Stimulated activated CD8-positive, alpha-beta memory T cell treated with anti-CD3 and anti-CD28 coated beads, Interleukin-4, amount 100 ng/mL, for 1 hour (primary cell): ENCODE measurements around the gene MALL.
"Not testable (repeated sequence)": the region's sequence is repeated elsewhere in the genome, so short reads cannot be mapped to it uniquely, and the experiment has no call there.

Experiments
- DNase-seq, 2 donors: peaks; one replicate each; pipeline ENCODE4 v3.0.0-alpha.2; 2020; ENCODE audit warnings: low read depth in 2 of 2, low spot score in 1 of 2

Gene MALL

DNA sequence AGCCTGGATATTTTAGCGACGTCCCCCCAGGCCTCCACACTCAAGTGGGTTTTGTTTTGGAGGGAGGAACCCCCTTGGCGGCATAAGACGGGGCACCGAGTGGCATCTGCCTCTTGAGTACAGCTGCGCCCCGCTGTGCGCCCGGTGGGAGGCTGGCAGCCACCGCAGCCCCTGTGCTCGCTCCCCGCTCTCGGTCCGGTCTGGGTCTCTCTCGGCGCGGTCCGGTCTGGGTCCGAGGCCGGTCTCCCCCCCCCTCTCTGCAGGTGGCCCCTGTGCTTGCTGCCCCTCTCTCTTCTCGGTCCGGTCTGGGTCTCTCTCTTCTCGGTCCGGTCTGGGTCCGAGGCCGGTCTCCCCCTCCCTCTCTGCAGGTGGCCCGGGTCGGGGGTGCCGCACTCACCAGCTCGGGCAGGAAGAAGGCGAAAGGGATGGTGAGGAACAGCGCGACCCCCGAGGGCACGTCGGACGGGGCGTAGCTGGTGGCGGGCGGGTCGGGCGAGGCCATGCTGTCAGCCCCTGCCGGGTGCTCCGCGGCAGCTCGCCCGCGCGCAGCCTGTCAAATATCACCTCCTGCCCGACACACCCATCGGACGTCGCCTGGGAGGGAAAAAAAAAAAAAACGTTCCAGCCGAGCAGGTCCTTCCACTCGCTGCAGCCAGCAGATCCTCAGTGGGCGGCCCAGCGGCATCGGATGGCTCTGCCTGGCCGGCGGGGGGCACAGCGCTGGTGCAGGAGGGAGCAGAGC, at the start of gene MALL:
Gene MALL, minus strand, starts transcription at position 532 of the 742 bp plus-strand sequence. Its CDS starts 30 bp downstream, at position 502.
- DNase-seq = no peak

DNA sequence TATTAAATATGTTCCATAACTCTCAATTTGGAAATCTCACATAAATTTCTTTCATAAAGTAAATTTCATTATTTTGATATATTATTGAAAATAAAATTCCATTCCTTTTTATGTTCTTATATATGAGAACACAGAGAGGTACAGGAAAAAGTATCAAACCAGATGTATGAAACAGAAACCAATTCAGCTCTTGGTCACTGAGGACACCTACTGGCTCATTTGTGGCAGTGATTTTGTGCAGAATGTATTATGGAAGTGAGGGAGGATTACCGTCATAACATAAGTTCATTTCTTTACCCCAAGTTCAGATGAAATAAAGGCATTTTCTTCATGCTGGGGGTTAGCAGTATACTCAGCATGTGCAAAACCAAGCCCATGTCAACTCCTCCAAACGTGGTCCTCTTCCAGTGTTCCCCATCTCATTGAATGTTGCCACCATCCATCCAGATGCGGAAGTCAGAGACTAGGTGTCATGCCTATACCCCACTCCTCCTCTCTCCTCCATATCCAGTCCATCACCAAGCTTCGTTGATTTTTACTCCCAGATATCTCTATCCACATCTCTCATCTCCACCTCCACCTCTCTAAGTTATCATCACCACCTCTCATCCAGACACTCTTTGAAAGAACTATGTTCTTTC, 41.7 kb upstream of the MALL start:
- no peak for DNase-seq

DNA sequence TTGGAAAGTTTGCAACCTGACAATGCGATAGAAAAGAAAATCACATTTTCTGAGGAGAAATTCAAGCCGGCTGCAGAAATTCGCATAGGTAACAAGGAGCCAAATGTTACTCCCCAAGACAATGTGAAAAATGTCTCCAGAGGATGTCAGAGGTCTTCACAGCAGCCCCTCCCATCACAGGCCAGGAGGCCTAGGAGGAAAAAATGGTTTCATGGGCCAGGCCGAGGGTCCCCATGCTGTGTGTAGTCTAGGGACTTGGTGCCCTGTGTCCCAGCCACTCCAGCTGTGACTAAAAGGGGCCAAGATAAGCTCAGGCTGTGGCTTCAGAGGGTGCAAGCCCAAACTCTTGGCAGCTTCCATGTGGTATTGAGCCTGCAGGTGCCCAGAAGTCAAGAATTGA, 39.2 kb upstream of the MALL start:
- not testable (repeated sequence) for DNase-seq

DNA sequence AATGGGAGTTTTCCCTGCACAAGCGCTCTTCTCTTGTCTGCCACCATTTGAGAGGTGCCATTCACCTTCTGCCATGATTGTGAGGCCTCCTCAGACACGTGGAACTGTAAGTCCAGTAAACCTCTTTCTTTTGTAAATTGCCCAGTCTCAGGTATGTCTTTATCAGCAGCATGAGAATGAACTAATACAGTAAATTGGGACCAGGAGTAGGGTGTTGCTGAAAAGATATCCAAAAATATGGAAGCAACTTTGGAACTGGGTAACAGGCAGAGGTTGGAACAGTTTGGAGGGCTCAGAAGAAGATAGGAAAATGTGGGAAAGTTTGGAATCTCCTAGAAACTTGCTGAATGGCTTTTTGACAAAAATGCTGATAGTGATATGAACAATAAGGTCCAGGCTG, 38.6 kb upstream of the MALL start:
- DNase-seq = not testable (repeated sequence)

DNA sequence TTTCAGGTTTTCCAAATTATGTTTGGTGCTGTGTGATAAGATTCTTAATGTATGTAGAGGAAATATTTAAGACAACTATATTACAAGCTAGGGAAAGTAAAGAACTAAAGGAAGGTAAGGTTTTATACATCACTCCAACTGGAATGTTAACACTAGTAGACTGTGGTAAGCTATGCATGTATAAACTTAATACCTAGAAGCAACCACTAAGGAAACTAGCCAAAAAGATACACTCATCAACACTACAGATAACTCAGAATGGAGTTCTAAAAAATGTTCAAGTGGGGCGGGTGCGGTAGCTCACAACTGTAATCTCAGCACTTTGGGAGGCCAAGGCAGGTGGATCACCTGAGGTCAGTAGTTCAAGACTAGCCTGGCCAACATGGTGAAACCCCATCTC, 37.8 kb upstream of the MALL start:
- no peak for DNase-seq

DNA sequence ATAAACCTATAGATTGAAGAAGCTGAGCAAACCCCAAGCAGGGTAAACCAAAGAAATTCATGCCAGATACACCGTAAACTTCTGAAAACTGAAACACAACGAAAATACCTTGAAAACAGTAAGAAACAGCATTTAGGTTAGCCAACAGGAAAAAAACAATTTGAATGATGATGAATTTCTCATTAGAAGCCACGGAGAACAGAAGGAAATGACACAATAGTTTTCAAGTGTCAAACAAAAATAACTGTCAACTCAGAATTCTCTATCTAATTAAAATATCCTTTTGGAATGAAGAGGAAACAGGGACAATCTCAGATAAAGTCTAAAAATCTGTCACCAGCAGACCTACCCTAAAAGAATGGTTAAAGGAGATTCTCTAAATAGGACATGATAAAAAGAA, 37.3 kb upstream of the MALL start:
- no peak for DNase-seq

DNA sequence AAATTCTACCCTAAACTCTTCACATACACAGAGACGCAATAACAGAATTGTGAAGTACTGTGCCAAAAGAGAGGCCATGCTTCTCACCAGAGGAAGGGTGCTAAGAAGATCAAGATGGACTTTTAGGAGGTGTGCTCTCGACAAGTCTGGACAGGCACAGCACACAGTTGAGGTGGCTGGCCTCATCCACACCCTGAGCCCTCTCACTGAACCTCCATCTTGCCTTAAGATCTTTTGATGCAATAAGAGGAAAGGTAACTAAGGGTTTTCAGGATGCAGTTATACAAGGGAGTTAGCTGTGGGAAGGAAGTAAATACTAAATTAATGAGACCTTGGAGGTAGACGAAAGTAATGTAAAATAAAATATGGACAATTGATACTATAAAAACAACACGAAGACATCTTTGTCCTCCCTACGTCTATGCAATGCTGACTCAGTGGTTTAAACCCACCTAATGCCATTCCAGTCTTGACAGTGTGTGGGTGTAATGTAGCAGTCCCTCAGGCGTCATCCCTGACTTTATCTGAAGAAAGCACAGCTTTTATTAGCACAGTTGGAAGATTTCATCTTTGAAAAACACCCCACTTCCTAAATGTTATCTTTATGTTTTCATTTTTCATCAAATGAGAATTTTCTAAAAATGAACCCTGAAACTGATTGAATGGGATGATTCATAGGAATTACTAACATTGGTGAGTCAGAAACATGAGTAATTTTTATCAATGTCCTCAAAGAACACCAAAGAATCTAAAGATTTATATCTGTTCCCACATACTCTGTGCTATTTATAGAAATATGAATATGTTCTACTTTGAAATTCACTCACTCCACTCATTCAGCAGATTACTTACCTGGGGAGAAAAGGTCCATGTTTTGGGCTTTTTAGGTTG, 34.0 kb upstream of the MALL start:
- DNase-seq = no peak

DNA sequence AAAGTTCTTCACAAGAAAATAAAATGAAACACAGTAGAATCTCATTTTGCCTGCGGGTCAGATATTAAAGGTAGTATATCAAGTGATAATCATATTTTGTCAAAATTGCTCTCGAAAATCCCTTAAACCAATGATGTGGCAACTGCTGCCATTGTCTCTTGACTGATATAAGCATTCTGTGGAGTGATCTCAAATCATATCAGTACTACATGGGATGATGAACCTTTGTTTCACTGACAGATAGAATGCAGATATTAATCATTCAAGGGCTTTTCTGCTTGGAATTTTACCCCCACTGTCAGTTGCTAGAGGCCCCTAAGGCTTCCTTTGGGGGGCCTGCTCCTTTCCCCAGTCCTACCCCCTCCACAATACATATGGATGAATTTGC, 31.3 kb upstream of the MALL start:
- no peak for DNase-seq

DNA sequence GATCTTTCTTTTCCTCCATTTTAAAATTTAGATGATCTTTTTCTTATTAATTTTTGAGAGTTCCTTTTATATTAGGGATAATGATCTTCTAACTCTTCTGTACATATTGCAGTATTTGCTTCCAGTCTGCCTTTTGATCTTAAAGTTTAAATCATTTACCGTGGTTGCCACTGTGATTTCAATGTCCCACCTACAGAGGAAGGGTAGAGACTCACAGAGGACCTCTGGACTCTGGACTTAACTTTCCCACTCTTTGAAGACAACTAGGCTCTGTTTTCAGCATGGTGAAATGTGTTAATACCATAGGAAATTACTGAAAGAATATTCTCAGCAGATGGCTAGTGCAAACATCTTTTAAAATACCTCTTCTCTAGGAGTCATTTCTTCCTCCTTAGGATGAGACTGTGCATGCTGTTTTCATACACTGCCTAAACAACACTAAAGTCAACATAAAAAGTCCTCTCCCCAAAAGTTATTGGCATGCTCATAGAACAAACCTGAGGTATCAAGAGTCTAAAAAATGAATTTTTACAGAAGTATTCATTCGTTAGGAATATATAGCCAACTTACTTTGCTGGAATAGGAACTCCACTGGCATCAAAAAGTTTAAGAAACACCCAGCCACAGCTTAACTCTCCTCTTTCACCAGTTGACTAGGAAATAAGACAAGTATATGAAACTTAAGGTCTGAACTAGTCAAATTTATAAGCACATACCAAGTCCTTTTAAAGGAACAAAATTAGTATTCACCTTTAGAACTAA, 30.7 kb upstream of the MALL start:
- DNase-seq = no peak

DNA sequence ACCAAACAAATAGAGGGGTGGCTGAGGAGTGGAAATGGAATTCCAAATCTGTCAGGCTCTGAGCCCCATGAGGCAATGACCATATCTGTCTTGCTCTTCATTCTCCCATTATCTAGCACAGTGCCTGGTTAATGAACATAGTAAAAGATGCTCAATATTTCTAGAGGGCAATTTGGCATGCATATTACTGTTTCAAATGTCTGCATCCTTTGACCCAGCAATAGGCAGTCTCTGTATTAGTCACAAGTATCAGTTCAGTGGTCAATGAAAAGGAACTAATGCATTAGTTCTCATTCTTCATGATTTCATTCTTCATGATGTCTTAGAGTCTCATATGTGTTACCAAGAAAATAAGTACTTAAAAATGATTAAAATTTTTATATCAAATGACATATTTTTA, 28.4 kb upstream of the MALL start:
- no peak for DNase-seq

DNA sequence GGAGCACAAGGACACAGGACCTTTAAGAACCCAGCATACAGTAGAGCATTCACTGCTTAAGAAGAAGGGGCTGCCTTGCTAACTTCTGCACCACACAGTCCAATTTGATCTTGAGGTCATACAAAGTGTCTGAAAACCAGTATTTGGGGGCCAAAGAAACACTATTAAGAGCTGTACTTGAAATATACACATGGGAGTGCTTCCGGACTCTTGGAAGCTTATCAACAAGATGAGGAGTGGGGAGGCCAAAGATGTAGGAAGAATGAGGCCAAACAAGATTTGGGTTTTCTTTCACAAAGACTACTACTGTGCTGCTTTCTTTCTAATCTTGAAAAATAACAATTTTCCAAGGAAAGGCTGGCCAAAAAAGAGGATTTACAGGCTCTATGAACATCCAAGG, 24.8 kb upstream of the MALL start:
- no peak for DNase-seq

DNA sequence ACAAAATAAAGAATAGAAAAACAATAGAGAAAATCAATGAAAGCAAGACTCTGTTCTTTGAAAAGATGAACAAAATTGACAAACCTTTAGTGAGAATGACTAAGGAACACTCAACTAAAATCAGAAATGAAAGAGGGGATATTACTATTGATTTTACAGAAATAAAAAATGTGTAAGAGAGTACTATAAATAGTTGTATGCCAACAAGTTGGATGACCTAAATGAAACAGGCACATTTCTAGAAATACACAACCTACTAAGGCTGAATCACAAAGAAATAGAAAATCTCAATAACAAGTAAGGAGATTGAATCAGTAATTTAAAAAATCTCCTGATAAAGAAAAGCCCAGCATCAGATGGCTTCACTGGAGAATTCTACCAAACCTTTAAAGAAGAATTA, 18.4 kb upstream of the MALL start:
- no peak for DNase-seq

DNA sequence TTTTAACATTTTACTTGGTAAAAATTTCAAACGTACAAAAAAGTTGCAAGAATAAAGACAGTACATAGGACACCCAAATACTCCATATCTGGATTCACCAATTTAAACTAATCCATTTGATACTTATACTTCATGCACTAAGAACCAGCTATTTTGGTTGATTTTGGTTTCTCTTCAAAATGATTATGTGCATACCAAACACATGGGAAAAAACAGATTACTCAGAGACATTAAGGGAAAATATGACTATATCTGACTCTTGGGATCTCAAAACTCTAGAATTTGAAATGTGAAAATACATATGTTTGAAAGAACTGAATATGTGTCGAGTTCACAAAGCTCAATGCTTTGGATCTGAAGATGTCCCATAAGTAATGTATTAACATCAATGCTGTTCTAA, 15.5 kb upstream of the MALL start:
- DNase-seq = no peak

DNA sequence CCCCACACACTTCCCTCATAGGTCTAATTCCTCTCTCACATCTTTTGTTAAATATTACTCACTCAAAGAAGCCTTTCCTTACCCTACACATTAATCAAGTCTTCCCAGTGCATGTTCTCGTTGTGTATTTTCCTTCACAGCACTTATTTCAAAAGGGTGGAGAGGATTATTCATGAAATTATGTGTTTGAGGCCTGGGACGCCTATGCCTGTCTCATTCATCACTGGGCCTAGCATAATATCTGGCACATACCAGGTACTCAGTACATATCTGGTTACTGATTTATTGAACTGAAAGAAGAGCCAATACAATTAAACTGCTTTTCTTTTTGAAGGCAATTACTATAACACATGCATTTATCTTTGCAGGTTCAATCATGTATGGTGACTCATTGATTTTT, 15.1 kb upstream of the MALL start:
- DNase-seq = no peak

DNA sequence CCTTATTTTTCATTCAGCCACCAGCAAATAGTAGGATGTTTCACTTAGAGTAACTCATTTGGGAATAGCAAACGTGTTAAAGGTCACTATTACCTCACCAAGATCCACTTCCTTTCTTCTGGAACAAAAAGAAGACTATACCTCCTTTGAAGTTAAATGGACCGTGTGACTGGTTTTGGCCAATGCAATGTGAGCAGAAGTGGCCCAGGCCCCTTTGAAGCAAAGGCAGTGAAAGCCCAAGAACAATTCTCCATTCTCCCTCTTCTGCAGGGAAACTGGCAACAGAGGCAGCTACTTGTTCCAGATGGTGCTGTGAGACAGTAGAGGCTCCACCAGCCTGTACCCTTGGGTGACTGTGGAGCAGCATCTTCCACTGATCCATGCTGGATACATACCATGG, 11.3 kb upstream of the MALL start:
- DNase-seq = no peak

DNA sequence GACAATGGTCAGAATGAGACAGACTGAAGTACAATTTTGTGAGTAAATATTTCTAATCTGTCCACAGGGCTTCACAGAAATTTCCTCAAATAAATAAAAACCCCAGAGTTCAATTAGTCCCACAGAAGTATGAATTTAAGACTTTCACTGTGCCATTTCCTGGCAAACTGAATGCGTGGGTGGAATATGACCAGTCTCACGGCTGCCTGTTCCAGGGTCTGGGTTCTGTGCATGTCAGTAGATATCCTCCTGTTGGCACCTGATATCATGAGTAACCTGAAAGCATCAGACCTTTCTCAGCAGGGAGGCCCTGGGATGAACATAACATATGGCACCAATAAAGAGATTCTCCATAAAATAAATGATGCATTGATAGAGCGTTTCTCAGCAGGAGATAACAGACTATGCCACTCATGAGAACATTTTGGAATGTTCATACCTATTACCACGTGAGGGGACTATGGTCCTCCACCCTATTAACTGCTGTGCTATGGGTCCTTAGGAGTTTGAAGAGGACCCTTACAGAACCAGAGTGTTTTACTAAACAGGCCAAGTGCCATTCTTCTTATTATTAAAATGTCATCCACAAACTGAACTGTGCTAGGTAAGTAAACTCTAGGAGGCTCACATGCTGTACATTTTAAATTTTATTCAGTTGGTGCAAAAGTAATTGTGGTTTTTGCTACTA, 10.6 kb upstream of the MALL start:
- DNase-seq = no peak

DNA sequence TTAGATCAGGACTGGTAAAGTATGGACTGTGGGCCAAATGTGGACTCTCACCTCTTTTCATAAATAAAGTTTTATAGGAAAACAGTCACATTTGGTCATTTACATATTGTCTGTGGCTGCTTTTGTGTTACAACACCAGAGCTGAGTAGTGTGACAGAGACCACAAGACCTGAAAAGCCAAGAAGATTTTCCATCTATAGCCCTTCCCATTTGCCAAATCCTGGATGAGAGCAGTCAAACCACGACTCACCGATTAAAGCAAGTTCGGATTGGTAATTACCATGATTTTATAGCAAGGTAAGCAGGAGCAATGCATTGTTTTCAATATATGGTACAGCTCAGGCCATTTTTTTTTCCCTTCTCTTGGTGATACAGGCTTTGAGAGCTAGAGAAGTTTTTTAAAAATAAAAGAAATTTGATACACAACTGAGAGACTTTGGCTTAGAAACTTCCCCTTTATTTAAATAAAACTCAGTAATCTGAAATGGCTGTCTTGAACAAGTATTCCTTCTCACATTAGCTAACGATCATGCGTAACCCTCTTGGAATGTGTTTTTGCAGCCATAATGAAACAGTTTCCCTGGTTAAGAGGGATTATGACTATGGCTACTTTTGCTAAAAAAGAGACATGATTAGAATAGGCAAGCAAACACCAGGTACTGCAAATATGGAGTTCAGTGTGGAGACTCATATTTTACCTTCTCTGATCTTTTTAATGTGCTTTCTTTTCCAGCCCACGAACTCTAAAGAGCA, 9.5 kb upstream of the MALL start:
- no peak for DNase-seq

DNA sequence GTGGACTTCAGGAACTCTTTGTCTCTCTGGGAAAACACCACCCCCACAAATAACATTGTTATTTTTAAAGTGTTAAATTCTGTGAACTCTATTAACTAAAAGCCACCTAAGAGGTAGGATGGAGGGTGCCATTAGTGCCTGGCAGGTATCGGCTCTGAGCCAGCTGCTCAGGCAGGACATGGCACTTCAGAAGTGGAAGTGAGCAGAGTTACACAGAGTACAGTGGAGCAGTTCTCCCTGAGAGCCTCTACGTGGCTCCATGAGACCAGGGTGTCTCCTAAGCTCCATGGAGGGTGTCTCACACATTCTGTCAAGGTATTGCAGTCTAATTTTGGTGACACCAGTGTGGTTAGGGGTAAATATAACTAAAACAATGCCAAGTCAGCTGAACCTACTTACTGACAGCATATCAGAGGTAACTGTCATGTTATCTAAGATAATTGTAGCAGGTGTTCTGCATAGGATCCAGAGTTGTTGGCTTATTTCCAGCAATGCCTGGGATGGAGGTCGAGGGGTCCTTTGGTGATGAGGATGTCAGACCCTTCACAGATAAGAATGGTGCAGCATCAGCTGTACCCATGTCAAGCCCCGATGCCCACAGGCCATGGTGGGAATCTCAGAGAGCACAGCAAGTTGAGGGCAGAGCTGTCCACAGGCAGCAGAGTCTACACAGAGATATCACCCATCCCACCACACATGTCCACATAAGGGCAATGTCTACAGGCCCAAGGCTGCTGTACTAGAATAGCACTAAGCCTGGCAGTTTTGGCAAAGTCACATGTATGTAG, 8.6 kb upstream of the MALL start:
- no peak for DNase-seq

DNA sequence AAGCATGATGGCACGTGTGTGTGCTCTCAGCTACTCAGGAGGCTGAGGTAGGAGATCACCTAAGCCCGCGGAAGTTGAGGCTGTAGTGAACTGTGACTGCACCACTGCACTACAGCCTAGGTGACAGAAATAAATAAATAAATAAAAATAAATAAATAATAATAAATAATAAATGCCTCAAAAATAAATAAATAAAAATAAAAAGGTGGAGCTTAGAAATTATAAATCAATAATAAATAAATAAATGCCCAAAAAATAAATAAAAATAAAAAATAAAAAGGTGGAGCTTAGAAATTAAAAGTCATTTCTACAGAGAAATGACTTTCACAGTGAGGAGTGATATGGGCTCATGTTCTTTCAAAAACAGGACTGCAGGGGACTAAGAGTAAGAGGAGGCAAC, 6.0 kb upstream of the MALL start:
- no peak for DNase-seq

DNA sequence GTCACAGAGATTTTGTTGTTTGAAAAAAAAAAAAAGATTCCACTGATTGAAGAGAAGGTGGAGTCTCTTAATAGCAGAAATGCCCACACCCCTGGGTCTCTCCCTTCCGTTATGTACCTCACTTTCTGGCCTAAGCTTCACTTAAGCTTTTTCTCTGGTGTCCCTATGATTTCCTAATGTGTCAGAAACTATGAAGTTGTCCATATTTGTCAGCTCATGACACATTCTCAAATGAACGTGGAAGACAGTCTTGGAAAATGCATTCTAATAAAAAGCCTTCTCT, 5.4 kb upstream of the MALL start:
- no peak for DNase-seq
